Brain microvascular endothelial cell (primary cell): ENCODE results near the gene AP2B1.
"Not testable (repeated sequence)": the region's sequence is repeated elsewhere in the genome, so short reads cannot be mapped to it uniquely, and the experiment has no call there.

Experiments used
- DNase-seq: peaks from one replicate; pipeline ENCODE4 v3.0.0-alpha.2; 2020
- H3K27ac ChIP-seq: fragments of 250-450 bp; sonication (Bioruptor Pico); 2 replicates; pipeline ENCODE4 v1.5.1; 2020; ENCODE audit warnings: mild to moderate bottlenecking, moderate library complexity
- H3K27me3 ChIP-seq: fragments of 250-450 bp; sonication (Bioruptor Pico); replicated peaks from 2 replicates; pipeline ENCODE4 v1.5.1; 2020; ENCODE audit warnings: mild to moderate bottlenecking
- H3K36me3 ChIP-seq: fragments of 250-450 bp; sonication (Bioruptor Pico); replicated peaks from 2 replicates; pipeline ENCODE4 v1.5.1; 2020; ENCODE audit warnings: mild to moderate bottlenecking
- H3K4me3 ChIP-seq: 2 replicates; pipeline ENCODE4 v1.5.1; 2011; ENCODE audit warnings: low read depth, mild to moderate bottlenecking, control low read depth, low read length, moderate library complexity
- CTCF ChIP-seq: IDR thresholded peaks from 2 replicates; pipeline ENCODE4 v1.5.1; 2011; ENCODE audit warnings: low read depth, mild to moderate bottlenecking, moderate library complexity, low read length, control low read depth, inconsistent platforms; ENCODE audit errors: missing control alignments
- in situ Hi-C: cut with HindIII; loops from 2 replicates; pipeline ENCODE4 v1.10.0; 2017; ENCODE audit warnings: low sequenced_read_pairs, low pct_ligation_motif_present

AP2B1 gene

GRCh38 chr17:35553310-35553709 lies 33.8 kb upstream of the AP2B1 start:
- Histone ChIP-seq H3K27ac (no peak overlapping the region), H3K36me3 (no peaks in the 10 kb centered on the region), H3K4me3 (no peak overlapping the region), H3K27me3 (peaks cover 15% of the 10 kb centered on the region)
- DNase-seq, result no peak
- no peak for TF ChIP-seq CTCF
- in situ Hi-C loops, result no loop called here

- no peak for TF ChIP-seq CTCF
- H3K36me3 ChIP-seq, result no peaks in the 10 kb centered on the region
- H3K4me3 ChIP-seq, result no peak overlapping the region
- in situ Hi-C loops, result no loop called here
- H3K27ac ChIP-seq, result no peak overlapping the region
- no peak for DNase-seq
- peaks cover 13% of the 10 kb centered on the region for H3K27me3 ChIP-seq
These were observed 32.5 kb upstream of the AP2B1 start for GRCh38 chr17:35554668-35555067.

GRCh38 chr17:35555691-35556090 lies 31.4 kb upstream of the AP2B1 start:
- no peak for DNase-seq
- H3K27me3 ChIP-seq, result peaks cover 13% of the 10 kb centered on the region
- no peaks in the 10 kb centered on the region for H3K36me3 ChIP-seq
- peak; percentile 32 for TF ChIP-seq CTCF
- no peak overlapping the region for H3K27ac ChIP-seq
- in situ Hi-C loops, result no loop called here
- no peak overlapping the region for H3K4me3 ChIP-seq

- Histone ChIP-seq H3K27me3 (peaks cover 13% of the 10 kb centered on the region), H3K36me3 (no peaks in the 10 kb centered on the region), H3K27ac (no peak overlapping the region), H3K4me3 (no peak overlapping the region)
- in situ Hi-C loops, result no loop called here
- no peak for TF ChIP-seq CTCF
- DNase-seq, result no peak
These were observed 29.8 kb upstream of the AP2B1 start for GRCh38 chr17:35557353-35557752.

GRCh38 chr17:35559495-35560210 lies 27.5 kb upstream of the AP2B1 start:
- H3K4me3 ChIP-seq, result no peak overlapping the region
- no peak overlapping the region for H3K27ac ChIP-seq
- in situ Hi-C loops, result no loop called here
- DNase-seq, result no peak
- TF ChIP-seq CTCF, result no peak
- H3K36me3 ChIP-seq, result no peaks in the 10 kb centered on the region
- H3K27me3 ChIP-seq, result peaks cover 8% of the 10 kb centered on the region

- in situ Hi-C loops, result no loop called here
- peaks cover 8% of the 10 kb centered on the region for H3K27me3 ChIP-seq
- DNase-seq, result no peak
- H3K27ac ChIP-seq, result no peak within 1 kb of the TSS
- H3K4me3 ChIP-seq, result no peak within 1 kb of the TSS
- no peaks in the 10 kb centered on the region for H3K36me3 ChIP-seq
- TF ChIP-seq CTCF, result no peak
These were observed 26.4 kb upstream of the AP2B1 start, which contains the start of gene SLFN14 for GRCh38 chr17:35560703-35561102. SLFN14 (minus strand) TSS chr17:35560819; CDS start chr17:35558062, 2,757 bp downstream.

GRCh38 chr17:35563181-35563580 lies 23.9 kb upstream of the AP2B1 start:
- DNase-seq, in situ Hi-C loops: not testable (repeated sequence)

More at GRCh38 chr17:35563181-35563580, 23.9 kb upstream of the AP2B1 start:
- H3K27me3 ChIP-seq, H3K27ac ChIP-seq, H3K36me3 ChIP-seq, H3K4me3 ChIP-seq: not testable (repeated sequence)
